Kidney (tissue), 14 donors: ENCODE data around the gene IL22. TPM values are rescaled to one million over a fixed set of nuclear protein-coding genes. Genes with fewer than 3 reads are reported as not detected.
A peak's percentile ranks its signal among the peaks of the same experiment; 100 is the strongest.

ENCODE experiments used
- DNase-seq, 5 donors: peaks; one replicate each; pipeline ENCODE4 v3.0.0-alpha.2; 2013 to 2020
- FAIRE-seq: peaks from 2 replicates; lab custom pipeline; 2012; peaks lifted over from hg19 to GRCh38; lab: Jason Lieb, UNC
- H3K27ac ChIP-seq, 2 donors: one replicate each; pipeline ENCODE4 v1.7.0; 2013; ENCODE audit warnings: low read depth in 2 of 2, low read length in 2 of 2, inconsistent platforms in 1 of 2
- H3K27me3 ChIP-seq: one replicate; pipeline ENCODE4 v1.7.1; 2013; ENCODE audit warnings: low read length, inconsistent platforms; ENCODE audit not compliant: control insufficient read depth, insufficient read depth
- H3K36me3 ChIP-seq, 3 donors: one replicate each; pipeline versions ENCODE4 v1.7.0 to v1.7.1; 2013; ENCODE audit warnings: low read length in 3 of 3, control low read depth in 1 of 3, inconsistent platforms in 1 of 3; ENCODE audit not compliant: insufficient read depth in 3 of 3, control insufficient read depth in 2 of 3
- H3K4me1 ChIP-seq, 3 donors: one replicate each; pipeline versions ENCODE4 v1.7.0 to v1.7.1; 2013; ENCODE audit warnings: low read length in 3 of 3, inconsistent platforms in 1 of 3, low read depth in 1 of 3; ENCODE audit not compliant: control insufficient read depth in 2 of 3, insufficient read depth in 2 of 3
- H3K4me3 ChIP-seq, 3 donors: one replicate each; pipeline versions ENCODE4 v1.7.0 to v1.8.1; 2013; ENCODE audit warnings: low read length in 3 of 3, control low read depth in 1 of 3, inconsistent platforms in 1 of 3
- H3K9ac ChIP-seq, 3 donors: one replicate each; pipeline versions ENCODE4 v1.7.0 to v1.7.1; 2013; ENCODE audit warnings: low read length in 3 of 3, control low read depth in 1 of 3, inconsistent platforms in 1 of 3
- H3K9me3 ChIP-seq, 3 donors: one replicate each; pipeline versions ENCODE4 v1.7.0 to v1.7.1; 2013; ENCODE audit warnings: low read length in 3 of 3, control low read depth in 1 of 3, inconsistent platforms in 1 of 3; ENCODE audit not compliant: control insufficient read depth in 2 of 3, insufficient read depth in 1 of 3
- intact Hi-C: fragments of 100-400 bp; cut with DNase I; formaldehyde crosslinking; loops from one replicate; pipeline ENCODE4 v1.11.1; 2022
- polyA plus RNA-seq: library from polyadenylated mRNA; stranded (reverse); fragments of 350-450 nt; fragmentation: Illumina TruSeq; extraction: RNeasy Lipid Tissue Mini Kit (QIAGEN cat#74804); gene quantifications from one replicate; pipeline ENCODE4 v1.2.3, GENCODE V29; 2014; ENCODE audit warnings: low read depth, low replicate concordance; ENCODE audit not compliant: insufficient read depth
- total RNA-seq: library from RNA; stranded (reverse); fragmentation: NEBNext Ultra II Directional; extraction: Animal tissue kit (Norgen Biotek cat#: 25700); gene quantifications from one replicate; pipeline ENCODE4 v1.2.1, GENCODE V29; 2021
- TF ChIP-seq, protein P1 (sequence below): IDR thresholded peaks from 3 replicates; pipeline ENCODE4 v1.5.1; 2012; ENCODE audit warnings: mild to moderate bottlenecking, moderate library complexity, borderline replicate concordance; ENCODE audit not compliant: insufficient read depth; ENCODE audit errors: extremely low read depth
- donor health status: control.
- donor health status: control.
- donor health status: control.
- donor health status: control.
- donor health status: control.
- donor health status: DM: yes; HTN: yes; CAD: no.
- donor health status: Normal renal cell carcinoma (clear cell type).

IL22 gene
- total and polyA plus RNA-seq, 2 donors from 2014 or later, result not detected

DNA sequence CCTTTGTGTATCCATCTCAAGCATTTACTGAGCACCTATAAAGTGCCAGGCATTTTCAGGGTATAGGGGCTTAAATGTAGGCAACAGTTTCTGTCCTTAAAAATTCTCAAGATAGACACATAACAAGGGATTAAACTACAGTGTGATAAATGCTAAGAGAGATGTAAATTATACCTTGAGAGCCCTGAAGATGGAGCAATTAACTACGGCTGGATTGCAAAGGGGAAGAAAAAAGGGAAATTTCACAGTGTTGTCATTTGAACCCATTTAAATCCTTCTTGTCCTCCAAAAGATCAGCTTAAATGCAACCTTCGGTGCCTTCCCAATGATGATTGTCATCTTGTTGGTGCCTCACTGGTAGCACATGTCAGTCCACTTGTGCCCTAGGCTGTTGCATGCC is 16.3 kb downstream of the IL22 start:
- no peaks in the 10 kb centered on the region for H3K9me3 ChIP-seq
- H3K4me1 ChIP-seq, result no peaks in the 10 kb centered on the region
- no peak overlapping the region for H3K27ac ChIP-seq
- FAIRE-seq (no peak), DNase-seq (no peak)
- no peaks in the 10 kb centered on the region for H3K36me3 ChIP-seq
- peak overlapping the region in 2 of 3 donors; percentile 20 to 56 for H3K4me3 ChIP-seq
- intact Hi-C loops, result no loop called here
- no peaks in the 10 kb centered on the region for H3K27me3 ChIP-seq
- TF ChIP-seq, protein P1, sequence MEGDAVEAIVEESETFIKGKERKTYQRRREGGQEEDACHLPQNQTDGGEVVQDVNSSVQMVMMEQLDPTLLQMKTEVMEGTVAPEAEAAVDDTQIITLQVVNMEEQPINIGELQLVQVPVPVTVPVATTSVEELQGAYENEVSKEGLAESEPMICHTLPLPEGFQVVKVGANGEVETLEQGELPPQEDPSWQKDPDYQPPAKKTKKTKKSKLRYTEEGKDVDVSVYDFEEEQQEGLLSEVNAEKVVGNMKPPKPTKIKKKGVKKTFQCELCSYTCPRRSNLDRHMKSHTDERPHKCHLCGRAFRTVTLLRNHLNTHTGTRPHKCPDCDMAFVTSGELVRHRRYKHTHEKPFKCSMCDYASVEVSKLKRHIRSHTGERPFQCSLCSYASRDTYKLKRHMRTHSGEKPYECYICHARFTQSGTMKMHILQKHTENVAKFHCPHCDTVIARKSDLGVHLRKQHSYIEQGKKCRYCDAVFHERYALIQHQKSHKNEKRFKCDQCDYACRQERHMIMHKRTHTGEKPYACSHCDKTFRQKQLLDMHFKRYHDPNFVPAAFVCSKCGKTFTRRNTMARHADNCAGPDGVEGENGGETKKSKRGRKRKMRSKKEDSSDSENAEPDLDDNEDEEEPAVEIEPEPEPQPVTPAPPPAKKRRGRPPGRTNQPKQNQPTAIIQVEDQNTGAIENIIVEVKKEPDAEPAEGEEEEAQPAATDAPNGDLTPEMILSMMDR, result no peak
- peak overlapping the region in 1 of 3 donors; percentile 10 for H3K9ac ChIP-seq

DNA sequence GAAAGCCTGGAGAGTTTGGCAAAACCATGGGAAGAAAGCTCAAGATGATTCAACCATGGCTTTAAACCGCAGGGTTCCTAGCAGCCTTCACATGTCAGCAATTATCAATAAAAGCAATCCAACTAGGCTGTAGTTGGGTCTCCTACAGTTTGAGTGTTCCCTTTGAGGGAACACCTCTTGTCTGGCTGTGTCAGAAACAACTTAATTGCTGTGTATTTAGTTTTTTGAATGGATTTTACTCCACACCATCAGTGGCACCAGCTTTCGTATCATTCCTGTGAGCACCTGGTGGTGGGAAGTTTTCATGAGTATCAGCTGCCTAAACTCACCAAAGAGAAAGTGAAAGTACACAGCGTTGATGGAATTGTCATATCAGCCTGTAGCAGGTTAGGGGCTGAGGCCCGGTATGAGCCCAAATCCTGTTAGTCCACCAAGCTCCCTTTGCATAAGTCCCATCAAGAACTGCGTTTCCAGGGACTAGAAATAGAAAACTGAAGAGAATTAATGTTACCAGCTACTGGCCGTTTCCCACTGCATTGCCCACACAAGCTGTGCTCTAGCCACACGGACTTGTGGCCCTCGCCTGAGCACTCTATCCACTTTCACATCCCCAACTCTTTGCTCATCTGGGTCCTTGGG is 16.9 kb downstream of the IL22 start:
- H3K27ac ChIP-seq, result no peak overlapping the region
- peak overlapping the region in 1 of 3 donors; percentile 10 for H3K9ac ChIP-seq
- no peak for FAIRE-seq
- no peaks in the 10 kb centered on the region for H3K27me3 ChIP-seq
- no peaks in the 10 kb centered on the region for H3K4me1 ChIP-seq
- TF ChIP-seq, protein P1, result no peak
- DNase-seq, result no peak
- no peaks in the 10 kb centered on the region for H3K36me3 ChIP-seq
- H3K9me3 ChIP-seq, result no peaks in the 10 kb centered on the region
- intact Hi-C loops, result no loop called here
- H3K4me3 ChIP-seq, result peak overlapping the region in 2 of 3 donors; percentile 20 to 56

DNA sequence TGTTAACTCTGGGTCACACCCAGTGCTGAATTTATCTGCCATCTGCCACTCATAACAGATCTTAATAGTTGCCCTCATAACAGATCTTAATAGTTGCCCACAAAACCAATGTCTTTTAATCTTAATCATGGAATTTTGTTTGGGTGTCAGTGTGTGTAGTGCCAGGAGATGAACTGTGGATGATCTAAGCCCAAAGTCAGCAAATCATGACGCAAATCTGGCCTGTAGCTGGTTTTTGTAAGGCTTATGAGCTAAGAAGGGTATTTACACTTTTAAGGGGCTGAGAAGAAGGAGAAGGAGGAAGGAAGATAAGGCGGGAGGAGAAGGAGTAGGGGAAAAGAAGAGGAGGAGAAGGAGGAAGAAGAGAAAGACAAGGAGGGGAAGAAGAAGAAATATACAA is 17.8 kb downstream of the IL22 start:
- TF ChIP-seq, protein P1, result no peak
- no peaks in the 10 kb centered on the region for H3K36me3 ChIP-seq
- intact Hi-C loops, result no loop called here
- FAIRE-seq (no peak), DNase-seq (no peak)
- H3K27ac ChIP-seq, result no peak overlapping the region
- H3K4me3 ChIP-seq, result no peak overlapping the region
- H3K4me1 ChIP-seq, result no peaks in the 10 kb centered on the region
- no peaks in the 10 kb centered on the region for H3K9me3 ChIP-seq
- H3K9ac ChIP-seq, result no peak overlapping the region
- no peaks in the 10 kb centered on the region for H3K27me3 ChIP-seq

DNA sequence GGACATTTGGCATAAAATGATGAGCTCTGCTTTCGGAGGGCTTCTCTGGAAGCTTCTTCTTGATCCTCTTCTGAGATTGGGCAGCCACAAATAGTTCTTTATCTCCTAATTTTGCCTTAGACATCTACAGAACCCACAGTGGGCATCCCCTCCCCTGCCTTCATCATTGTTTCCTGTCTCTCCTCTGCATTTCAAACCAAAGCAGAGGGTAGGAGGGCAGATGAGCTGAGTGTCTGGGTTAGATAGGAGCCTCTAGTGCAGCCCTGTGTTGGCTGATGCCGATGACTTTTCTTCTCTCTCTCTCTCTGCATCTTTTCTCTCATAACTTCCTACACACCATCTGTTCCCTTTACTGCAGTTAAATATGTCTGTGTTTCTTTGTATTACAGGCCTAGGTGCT is 19.3 kb downstream of the IL22 start:
- Histone ChIP-seq H3K27ac (no peak overlapping the region), H3K9me3 (no peaks in the 10 kb centered on the region), H3K9ac (no peak overlapping the region), H3K27me3 (no peaks in the 10 kb centered on the region), H3K4me1 (no peaks in the 10 kb centered on the region), H3K36me3 (no peaks in the 10 kb centered on the region), H3K4me3 (no peak overlapping the region)
- TF ChIP-seq, protein P1, result no peak
- FAIRE-seq (no peak), DNase-seq (no peak)
- intact Hi-C loops, result no loop called here
